ENCODE results near the gene AGPAT2.
"Not testable (repeated sequence)": the region's sequence is repeated elsewhere in the genome, so short reads cannot be mapped to it uniquely, and the experiment has no call there.

Gene AGPAT2

DNA sequence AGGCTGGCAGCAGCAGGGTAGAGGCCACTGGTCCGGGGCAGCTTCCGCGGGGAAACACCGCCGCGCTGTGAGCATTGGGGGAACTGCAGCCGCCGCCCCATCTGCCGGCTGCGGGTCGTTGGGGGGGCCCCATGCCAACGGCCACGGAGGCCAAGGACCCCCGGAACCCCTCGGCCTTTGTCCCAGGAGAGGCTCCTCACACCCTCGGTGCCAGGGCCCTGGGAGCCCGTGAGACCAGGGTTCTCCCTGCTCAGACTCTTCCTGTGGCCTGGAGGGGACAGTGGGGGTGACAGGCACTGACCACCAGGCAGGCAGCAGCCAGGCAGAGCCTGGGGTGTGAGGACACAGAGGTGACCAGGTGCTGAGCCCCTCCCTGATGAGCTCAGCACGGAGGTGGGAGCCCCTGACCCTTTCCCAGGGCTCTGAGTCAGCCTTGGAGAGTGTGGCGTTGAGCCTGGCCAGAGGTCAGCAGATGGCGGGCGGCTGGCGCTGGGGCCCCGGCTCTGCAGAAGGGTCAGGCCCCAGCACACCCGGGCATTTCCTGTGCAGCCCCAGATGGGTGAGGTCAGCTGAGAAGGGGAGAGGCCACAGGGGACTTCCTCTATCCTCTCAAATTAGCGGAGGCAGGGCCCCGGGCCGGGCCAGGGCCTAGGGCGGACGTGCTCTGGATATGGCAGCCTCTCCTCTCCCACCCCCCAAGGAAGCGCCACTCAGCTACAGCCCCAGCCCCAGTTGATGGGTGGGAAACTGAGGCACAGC is 42.5 kb downstream of the AGPAT2 start:
- FAIRE-seq, result no peak

GRCh38 chr9:136644343-136644592 is 43.0 kb downstream of the AGPAT2 start:
- FAIRE-seq, result no peak

- no peak for FAIRE-seq
Measured at GRCh38 chr9:136643596-136644342, 43.5 kb downstream of the AGPAT2 start.

GRCh38 chr9:136642439-136642921 is 44.8 kb downstream of the AGPAT2 start:
- no peak for FAIRE-seq

DNA sequence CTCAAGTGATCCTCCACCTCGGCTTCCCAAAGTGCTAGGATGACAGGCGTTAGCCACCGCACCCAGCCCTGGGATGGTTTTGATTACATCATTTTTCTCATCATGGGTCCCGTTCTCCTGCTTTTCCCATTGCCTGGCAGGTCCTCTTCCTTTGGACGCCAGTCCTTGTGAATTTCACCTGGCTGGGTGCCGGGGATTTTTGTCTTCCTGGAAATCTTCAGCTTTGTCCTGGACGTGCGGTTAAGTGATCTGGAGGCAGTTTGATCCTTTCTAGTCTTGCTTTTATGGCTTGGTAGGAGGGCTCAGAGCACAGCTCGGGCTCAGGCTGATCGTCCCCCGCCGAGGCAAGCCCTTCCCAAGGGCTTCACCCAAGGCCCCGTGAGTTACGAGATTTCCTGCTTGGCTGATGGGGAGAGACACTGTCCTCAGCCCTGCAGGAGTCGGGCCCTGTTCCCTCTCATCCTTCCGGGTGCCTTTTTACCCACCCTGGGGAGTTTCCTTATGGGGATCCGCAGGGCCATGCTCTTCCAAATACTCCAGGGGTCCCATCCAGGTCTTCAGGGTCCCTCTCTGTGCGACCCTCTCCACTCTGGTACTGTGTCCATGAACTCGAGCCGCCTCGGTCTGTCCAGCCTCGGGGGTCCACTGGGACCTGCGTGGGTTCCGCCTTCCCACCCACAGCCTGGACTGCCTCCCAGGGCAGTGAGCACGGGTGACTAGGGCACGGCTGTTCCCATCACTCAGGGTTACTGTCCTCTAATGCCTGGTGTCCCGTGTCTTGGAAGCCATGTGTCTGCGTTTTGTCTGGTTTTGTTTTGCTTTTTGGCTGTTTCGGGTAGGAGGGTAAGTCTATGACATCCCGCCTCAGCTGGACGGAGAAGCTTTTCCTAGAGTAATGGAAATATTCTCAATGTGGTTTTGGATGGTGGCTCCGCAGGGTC is 46.8 kb downstream of the AGPAT2 start:
- no peak for FAIRE-seq

DNA sequence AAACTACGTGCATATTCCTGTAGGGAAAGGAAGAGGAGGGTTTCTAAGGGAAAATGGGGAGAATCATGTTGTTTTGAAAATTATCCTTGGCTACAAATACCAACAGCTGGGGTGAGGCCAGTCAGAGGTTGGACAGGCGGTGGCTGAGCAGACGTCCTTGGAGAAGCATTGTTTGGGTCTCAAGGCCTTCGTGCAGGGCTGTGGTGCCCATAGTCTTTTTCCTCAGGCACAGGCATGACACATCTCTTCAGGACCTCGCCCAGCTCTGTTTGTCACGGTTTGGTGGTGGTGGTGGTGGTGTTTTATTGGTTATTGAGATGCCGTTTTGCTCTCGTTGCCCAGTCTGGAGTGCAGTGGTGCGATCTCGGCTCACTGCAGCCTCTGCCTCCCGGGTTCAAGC is 52.4 kb downstream of the AGPAT2 start:
- no peak for FAIRE-seq

GRCh38 chr9:136632491-136633106 is 54.7 kb downstream of the AGPAT2 start:
- not testable (repeated sequence) for FAIRE-seq

DNA sequence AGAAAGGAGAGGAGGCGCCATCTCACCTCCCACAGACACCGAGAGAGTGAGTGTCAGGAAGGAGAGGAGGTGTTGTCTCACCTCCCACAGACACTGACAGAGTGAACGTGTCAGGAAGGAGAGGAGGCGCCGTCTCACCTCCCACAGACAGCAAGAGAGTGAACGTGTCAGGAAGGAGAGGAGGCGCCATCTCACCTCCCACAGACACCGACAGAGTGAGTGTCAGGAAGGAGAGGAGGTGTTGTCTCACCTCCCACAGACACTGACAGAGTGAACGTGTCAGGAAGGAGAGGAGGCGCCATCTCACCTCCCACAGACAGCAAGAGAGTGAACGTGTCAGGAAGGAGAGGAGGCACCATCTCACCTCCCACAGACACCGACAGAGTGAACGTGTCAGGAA is 55.2 kb downstream of the AGPAT2 start:
- FAIRE-seq, result not testable (repeated sequence)

GRCh38 chr9:136631038-136632000 is 55.9 kb downstream of the AGPAT2 start:
- no peak for FAIRE-seq

DNA sequence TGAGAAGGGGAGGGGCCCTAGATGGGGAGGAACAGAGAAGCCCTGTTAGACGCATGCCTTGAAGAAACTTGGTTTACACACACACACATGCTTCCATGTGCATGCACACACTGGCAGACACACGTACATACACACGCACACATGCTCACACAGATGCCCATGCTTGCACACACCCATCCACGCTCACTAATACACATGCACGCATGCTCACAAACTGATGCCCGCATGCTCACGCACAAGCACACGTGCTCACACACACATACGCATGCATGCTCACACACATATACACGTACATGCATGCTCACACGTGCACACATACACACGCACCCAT is 56.6 kb downstream of the AGPAT2 start:
- no peak for FAIRE-seq

DNA sequence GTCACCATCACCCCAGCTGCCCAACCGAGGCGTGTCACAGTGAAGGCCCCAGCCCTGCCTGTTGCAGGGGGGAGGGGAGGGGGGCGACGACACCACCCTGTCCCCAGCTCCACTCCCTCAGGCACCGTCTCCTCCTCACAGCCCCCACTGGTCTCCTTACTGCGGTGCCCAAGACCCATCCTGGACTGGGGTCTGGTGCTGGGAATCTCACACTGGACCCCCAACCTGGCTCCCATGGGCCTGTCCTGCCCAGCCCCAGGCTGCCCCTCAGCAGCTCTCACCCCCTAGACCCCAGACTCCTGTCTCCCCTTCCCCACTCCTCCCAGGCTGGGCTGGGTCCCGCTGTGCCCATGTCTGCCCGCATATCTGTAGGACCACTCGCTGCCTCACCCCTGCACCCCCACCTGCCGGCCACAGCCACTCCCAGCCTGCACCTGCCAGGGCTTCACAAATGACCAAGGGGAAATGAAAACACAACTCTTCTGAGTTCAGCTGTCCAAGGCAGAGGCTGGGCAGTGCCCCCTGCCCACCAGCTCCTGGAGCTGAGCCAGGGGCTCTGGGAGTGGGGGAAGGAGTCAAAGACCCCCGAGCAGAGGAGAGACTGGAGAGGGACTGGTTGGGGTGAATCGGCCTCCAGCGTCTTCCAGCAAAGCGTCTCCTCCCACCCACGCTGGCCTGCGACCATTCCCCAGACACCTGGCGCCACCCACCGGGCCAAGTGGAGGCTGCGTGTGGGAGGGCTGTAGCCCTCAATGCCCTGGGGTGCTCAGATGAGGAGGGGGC is 57.2 kb downstream of the AGPAT2 start:
- no peak for FAIRE-seq

DNA sequence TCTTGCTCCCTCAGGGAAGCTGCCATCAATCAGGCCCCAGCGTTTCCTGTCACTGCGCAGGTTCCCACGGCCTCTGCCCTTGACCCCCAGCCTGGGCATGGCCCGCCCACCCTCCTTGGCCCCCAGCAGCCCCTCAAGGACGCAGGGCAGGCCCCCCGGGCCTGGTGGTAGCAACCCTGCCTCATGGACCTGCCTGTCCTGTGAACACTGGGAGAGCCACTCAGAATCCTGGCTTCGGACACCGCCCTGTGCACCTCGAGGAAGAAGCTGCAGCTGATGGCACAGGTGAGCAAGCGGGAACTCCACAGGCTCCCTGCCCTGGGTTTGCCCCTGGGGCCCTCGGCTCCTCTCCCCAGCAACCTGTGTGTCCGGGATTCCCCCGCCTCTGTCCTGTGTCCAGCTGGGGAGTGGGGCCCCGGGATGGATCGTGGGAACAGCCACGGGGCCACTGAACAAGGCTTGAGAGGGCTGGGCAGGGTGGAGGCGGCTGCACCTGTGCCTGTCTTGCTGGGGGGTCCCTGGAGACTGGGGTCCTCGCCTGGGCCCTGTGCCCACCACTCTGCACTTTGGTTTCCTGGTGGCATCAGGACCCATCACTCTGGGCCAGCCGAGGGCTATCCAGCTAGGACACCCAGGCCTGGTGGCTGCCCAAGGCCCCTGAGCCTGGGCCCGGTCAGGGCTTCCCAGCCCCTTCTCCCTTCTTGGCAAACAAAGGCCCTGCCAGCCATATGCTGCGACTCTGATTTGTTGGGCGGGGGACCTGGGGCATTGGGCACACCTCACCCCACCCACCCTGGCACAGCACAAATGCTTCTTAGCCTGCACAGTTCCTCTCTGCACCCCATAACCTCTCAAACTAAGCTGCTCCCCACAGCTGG is 58.0 kb downstream of the AGPAT2 start:
- FAIRE-seq, result no peak

DNA sequence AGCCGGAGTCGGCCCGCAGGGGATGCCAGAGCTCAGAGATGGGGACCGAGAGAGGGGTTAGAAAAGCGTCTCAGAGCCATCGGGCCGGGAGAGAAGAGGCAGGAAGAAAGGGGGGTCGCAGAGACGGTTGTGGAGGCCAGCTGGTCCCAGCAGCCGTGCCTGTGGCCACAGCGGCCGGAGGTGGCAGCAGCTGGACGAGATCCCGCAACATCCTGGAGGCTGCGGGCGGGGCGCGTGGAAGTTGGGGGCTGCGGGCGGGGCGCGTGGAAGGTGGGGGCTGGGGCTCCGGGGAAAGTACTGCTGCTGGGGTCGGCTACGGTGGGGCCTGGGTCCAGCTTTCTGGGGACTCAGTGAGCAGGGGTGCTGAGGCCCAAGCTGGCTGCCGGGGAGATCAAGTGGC is 59.0 kb downstream of the AGPAT2 start:
- no peak for FAIRE-seq

- no peak for FAIRE-seq
Measured at GRCh38 chr9:136627703-136628102, 59.6 kb downstream of the AGPAT2 start.

DNA sequence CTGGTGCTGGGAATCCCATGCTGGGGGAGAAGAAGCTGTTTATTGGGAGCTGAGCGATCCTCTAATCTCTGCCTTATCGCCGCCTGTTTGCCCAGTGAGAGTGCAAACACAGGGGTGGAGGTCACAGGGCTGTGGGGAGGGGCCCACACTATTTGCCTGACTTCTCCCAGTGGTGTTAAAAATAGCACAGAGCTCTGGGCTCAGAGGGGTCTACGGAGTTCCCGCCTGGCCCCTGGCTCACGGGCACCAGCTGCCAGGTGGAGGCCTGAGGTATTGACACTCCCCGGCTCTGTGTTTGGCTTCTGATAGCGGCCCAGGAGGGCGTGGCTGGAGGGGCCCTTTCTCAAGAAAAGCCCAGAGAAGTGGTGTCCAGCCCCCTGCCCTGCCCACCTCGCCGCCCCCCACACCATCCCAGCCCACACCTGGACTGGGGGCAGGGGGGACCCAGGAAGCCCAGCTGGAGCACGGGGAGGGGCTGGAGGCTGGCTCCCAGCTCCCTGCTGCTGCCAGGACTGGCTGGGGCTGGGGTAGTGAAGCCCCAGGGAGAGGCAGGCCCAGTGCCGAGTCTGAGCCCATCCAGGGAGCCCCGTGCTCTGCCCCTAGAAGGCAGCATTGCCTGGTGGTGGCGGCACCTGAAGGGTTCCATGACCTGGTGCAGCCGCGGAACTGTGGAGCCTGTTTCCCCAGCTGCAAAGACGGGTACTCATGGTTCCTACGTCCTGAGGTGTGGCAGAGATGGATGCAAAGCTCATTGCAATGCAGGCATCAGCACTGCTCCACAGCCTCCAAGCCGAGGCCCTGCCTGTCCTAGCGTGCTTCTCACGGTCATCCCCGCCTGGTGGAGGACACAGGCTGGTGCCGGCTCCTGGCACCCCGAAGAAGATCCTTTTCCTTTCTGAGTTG is 60.3 kb downstream of the AGPAT2 start:
- no peak for FAIRE-seq

DNA sequence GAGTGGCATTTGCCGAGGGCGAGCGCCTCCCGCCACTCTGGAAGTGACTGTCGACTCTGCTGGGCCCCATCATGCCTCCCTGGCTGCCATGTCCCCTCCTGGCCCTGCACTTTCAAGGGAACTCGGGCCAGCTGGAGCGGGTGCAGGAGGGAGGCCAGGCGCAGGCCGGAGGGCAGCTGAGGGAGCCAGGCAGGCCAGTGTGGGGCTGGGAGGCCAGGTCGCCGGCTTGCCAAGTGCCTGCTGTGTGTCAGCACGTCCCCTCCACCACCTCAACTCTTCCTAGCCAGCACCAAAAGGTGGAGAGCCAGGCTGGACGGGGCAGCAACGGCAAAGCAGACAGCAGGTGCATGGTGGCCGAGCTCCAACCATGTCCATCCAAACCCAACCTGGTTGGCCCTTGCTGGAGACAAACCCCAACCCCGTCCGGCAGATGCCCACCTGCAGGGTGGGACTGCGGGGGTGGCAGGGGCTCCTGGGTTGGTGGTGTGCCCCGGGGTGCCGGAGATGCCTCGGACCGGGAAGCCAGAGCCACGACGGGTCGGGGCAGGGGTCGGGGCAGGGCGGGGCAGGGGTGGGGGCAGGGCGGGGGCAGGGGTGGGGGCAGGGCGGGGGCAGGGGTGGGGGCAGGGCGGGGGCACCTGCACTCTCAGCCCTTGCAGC is 61.1 kb downstream of the AGPAT2 start:
- no peak for FAIRE-seq

GRCh38 chr9:136625101-136626065 is 61.9 kb downstream of the AGPAT2 start:
- FAIRE-seq, result no peak
